Airway epithelial cell (primary cell): Measurements from ENCODE around the gene SYCE3. TPM values are rescaled to one million over a fixed set of nuclear protein-coding genes. Genes with fewer than 3 reads are reported as not detected.

ENCODE experiments used
- total RNA-seq: library from RNA; depleted of rRNA; stranded (reverse); fragments of >200 nt; gene quantifications from 2 replicates; pipeline ENCODE4 v1.2.3, GENCODE V29; 2015

SYCE3 gene
- 1.1 TPM in 1 of 2 replicates, not detected in the other for total RNA-seq

DNA sequence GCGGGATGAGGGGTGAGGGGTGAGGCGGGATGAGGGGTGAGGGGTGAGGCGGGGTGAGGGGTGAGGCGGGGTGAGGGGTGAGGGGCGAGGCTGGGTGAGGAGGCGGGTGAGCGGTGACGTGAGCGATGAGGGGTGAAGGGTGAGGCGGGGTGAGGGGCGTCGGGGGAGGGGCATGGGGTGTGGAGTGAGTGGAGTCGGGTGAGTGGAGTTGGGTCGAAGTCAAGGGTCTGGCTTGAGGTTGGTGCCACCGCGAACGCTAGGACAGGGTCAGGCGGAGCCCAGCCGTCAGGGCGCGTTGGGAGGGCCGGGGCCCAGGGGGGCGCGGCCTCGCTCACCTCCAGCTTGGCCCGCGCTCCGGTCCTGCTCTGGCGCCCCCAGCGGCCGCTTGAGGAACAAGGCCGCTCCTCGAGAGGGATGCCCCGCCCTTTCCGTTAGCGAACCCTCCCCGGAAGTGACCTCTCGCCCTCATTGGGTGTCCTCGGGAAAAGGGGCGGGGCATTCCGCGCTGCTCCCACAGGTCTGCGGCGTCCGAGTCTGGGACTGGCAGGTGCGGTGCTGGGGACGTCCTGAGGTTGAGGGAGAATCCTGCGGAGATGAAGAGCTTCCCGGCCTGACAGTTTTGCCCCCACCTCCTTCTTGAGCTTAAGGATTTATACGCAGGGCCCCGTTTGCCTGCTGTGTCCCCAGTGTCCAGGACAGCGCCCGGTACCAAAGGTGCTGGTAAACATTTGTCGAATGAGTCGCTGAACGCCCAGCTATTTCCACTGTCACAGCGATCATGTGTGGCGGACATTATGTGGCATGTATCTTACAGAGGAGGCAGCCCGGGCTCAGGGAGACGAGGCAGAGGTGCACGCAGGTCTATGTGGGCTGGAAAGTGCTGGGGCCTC is at the start of gene SYCE3:
TSS of gene SYCE3 (minus strand) at position 397 of the 890 bp plus-strand sequence. CDS start 6,514 bp downstream, outside the sequence.

GRCh38 chr22:50600538-50600937 is 37.8 kb upstream of the SYCE3 start, which contains the start of gene MAPK8IP2:
MAPK8IP2 (plus strand) TSS chr22:50600793; CDS start chr22:50600819, 26 bp downstream.

DNA sequence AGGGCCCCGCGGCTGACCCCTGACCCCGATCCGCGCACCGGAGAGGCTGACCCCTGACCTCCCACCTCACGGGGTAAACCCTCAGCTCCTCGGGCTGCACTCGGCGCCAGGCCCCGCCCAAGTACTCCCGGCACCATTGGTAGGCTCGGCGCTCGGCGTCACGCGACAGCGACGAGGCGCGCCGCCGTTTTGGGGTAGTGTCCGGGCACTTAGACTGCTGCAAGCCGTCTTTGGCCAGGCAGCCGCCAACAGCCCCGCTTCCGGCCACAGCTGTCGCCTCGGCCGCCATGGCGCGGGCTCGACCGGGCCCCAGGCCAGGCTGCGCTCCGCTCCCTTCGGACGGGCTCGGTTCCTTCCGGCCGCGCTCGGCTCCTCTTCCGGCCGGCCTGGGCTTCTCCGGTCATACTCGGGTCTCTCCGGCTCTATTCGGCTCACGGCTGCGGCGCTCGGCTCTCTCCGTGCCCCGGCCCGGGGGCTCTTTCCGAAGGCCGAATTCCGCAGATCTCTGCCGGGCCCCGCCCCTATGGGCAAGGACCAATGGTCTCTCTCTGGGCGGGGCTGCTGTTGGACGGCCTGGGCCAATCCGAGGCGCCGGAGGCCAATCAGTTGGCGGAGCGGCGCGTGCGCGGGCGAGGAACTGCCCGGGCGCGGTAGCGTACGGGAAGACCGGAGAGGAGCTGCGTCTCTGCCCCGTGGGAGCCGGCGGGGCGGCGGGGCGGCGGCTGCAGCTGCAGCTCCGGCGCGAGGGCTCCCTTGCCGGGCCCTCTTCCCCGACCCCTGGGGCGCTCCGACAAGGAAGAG is 20.0 kb upstream of the SYCE3 start, which contains the start of gene CHKB:
TSS of gene CHKB (minus strand) at position 357 of the 801 bp plus-strand sequence. CDS start at position 289, 68 bp downstream.

DNA sequence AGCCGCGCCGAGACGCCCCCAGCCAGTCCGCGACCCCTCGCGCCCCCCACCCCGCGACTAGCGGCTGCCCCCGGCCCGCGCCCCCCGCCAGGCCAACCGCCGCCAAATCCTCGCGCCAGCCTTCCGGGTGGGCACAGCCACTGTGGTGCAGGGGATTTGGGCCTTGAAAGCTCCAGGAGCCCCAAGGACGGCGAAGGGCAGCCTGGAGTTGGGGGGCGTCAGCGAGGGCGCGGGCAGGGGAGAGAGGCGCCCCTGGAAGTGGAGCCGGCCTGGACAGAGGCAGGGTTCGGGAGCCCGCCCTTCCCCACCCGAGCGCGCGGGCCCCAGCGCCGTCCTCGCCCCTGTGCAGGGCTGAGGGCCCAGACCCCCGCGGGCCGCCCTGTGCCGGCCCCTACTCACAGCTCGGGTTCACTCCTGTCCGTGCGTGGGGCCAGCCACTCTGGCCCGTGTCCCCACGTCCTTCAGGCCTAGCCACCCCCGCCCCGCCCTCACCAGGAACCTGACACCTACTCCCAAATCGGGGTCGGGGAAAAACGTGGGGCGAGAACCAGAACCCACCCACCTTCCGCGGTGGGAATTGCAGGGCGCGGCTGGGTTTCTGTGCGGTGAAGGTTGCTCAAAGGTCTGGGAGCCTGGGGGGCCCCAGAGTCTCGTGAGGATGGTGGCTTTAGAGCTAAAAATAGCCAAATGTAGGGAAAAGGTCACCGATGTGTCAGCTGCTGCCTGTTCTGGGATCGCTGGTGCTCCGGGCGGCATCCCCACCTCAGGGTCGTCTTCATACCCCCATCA is 15.5 kb upstream of the SYCE3 start, which contains the start of gene CPT1B:
TSS of gene CPT1B (minus strand) at position 441 of the 789 bp plus-strand sequence. CDS start 512 bp downstream, outside the sequence.

DNA sequence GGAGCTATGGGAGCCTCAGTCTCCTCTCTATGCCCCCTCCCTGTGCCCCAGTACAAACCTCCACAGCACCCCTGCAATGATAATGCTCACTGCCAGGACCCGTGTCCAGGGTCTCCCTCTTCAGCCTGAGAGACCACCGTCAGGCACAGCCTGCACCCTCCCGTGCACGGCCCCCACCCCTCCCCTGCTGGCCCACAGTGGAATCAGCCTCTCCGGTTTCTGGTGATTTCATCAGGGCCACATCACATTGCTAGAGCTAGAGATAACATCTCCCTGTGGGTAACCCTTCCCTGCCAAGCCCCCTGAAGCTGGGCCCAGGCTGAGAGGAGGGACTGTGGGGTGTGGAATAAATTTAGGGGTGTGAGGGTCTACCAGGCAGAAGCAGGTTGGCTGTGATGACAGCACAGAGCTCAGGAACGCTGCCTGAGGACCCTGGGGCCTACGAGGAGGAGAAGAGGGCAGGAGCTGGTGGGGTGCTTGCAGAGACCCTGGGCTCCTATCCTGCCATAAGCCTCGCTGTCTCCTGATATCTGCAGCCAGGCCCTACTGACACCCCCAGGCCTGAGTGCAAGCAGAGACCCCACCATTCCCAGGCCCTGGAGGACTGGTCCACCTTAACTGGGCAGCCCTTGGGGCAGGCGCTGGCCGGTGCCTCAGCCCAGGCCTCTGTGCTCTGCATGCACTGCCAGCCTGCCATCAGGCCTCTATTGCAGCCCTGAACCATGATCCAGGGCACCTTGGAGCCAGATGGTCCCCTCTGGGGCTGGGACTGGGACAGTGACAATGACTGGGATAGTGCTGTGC is 17.0 kb downstream of the SYCE3 start, which contains the start of gene KLHDC7B:
TSS of gene KLHDC7B (plus strand) at position 378 of the 804 bp plus-strand sequence. CDS start at position 723, 345 bp downstream.

DNA sequence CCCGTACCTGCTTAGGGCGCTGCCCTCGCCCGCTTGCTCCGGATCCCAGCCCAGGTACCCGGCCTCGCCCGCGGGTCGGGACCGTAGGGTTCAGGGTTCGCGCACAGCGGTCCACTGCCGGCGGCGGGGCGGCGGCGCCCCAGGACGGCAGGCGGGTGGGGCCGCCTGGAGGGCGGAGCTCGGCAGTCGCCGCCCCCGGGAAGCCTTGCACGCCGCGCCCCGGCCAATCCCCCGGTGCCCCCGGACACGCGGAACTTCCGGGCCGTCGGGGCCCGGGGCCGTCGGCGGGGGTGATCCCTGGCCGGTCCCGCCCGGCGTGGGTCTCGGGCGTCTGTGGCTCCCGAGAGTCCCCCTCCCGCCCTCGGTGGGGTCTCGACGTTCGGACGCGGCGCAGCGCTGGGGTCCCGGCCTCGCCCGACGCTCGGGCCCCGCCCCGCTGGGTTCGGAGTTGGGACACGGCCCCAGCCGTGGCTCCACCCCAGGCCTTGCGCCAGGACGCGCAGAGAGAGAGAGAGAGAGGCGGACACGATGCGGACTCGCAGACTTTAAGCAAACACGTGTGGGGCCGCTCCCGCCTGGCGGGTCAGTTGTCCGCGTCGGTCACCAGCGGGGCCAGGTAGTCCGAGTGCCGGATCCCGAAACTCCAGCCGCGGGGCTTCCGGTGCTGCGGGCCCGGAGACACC is 32.7 kb downstream of the SYCE3 start, which contains the start of gene TYMP:
TSS of gene TYMP (minus strand) at position 116 of the 683 bp plus-strand sequence. CDS start 303 bp downstream, outside the sequence.

DNA sequence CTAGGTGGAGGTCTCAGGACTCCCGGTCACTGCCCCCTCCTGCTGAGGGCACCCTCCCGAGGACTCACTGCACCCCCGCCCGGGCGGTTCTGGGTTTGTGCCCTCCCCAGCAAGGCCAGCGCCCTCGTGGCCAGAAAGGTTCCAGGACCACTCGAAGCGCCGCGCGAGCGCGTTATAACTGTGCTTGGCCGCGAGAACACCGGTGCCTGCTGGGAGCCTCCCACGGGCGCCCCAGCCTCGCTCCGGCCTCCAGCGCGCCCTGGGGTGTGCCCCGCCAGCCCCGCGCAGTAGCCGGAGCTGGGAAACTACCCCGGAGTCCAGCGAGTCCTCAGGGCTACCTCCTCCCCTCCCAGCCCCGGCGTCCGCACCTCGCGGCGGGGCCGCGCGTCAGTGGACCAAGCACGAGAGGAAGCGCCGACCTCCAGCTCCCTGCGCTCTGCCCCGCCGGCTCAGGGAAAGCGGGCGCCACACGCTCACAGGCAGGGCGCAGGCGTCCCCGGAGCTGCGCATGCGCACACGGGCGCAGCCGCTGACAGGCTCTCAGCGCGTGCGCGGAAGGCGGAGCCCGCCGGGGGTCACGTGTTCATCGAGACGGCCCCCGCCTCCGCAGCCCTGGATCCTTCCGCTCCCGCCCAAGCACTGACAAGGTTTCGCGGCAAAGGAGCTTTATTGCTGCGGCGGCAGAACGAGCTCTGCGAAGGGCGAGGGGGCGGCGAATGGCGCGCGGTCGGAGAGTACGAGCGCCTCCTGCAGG is 37.4 kb downstream of the SYCE3 start, which contains the start of gene SCO2:
TSS of gene SCO2 (minus strand) at position 495 of the 754 bp plus-strand sequence. CDS start 1,187 bp downstream, outside the sequence.

DNA sequence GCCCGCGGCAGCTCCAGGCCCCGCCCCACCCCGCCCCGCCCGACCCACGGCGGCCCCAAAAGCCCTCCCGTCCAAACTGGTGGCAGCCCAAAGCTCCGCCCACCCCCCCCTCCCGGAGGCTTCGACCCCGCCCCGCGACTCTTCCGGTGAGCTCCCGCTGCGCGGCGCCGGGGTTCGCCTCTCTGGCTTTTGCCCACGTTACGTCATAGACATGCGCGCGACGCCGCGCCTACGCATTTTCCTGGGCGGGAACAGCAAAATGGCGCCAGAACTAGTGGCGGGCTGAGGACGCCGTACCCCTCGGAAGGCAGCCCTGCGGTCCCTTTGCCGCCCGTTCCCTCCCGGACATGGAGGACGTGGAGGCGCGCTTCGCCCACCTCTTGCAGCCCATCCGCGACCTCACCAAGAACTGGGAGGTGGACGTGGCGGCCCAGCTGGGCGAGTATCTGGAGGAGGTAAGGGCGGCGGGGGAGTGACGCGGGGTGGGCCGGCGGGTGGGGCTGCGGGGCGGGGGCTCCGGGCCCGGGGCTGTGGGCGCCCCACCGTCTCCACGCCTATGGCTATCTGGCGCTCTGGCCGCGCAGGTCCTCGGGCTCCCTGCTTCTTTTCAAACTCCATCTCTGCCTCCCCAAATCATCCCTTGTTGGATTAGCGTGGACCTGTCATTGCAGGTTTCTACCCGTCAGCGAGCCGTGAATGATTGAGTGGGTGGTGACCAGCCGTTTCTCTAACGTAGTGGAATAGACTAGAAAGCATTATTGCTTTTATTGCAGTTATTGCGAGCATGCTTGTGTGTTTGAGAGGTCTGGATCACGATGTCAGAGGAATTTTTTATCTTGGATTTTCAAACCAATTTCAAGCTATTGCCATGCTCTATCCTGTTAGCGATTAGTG is 54.5 kb downstream of the SYCE3 start, which contains the start of gene NCAPH2:
TSS of gene NCAPH2 (plus strand) at position 234 of the 894 bp plus-strand sequence. CDS start at position 348, 114 bp downstream.

GRCh38 chr22:50507421-50507990 is 55.2 kb downstream of the SYCE3 start, which contains the start of gene LMF2:
LMF2 (minus strand) TSS chr22:50507702; CDS start chr22:50507675, 27 bp downstream.

Other genes starting within 250 kb of the SYCE3 start
- 0.37 and 1.3 TPM in 2 replicates for gene DENND6B, start 235.9 kb downstream of the SYCE3 start, total RNA-seq
- gene PPP6R2, start 219.6 kb downstream of the SYCE3 start, total RNA-seq, result 45.2 and 49.7 TPM in 2 replicates
- 62.7 and 82.7 TPM in 2 replicates for gene SBF1, start 87.9 kb downstream of the SYCE3 start, total RNA-seq
- 1.4 and 1.6 TPM in 2 replicates for gene ADM2, start 81.4 kb downstream of the SYCE3 start, total RNA-seq
- gene MIOX, start 76.1 kb downstream of the SYCE3 start, total RNA-seq, result not detected in 2 replicates
- 46.5 and 55.9 TPM in 2 replicates for gene LMF2, start 55.2 kb downstream of the SYCE3 start, total RNA-seq
- 38.6 and 55.7 TPM in 2 replicates for gene NCAPH2, start 54.7 kb downstream of the SYCE3 start, total RNA-seq
- 1.8 TPM in 1 of 2 replicates, not detected in the other for gene SCO2, start 37.3 kb downstream of the SYCE3 start, total RNA-seq
- 41.4 and 51.3 TPM in 2 replicates for gene TYMP, start 32.9 kb downstream of the SYCE3 start, total RNA-seq
- gene KLHDC7B, start 17.0 kb downstream of the SYCE3 start, total RNA-seq, result not detected in 2 replicates
- gene CPT1B, start 15.5 kb upstream of the SYCE3 start, total RNA-seq, result 1.1 and 1.5 TPM in 2 replicates
- 27.2 and 42.6 TPM in 2 replicates for gene CHKB, start 19.9 kb upstream of the SYCE3 start, total RNA-seq
- gene MAPK8IP2, start 37.9 kb upstream of the SYCE3 start, total RNA-seq, result 0.35 and 0.65 TPM in 2 replicates
- 39.0 and 44.2 TPM in 2 replicates for gene ARSA, start 65.2 kb upstream of the SYCE3 start, total RNA-seq
- gene SHANK3, start 109.9 kb upstream of the SYCE3 start, total RNA-seq, result 1.8 and 3.1 TPM in 2 replicates
- not detected in 2 replicates for gene ACR, start 175.3 kb upstream of the SYCE3 start, total RNA-seq
- gene RABL2B, start 220.7 kb upstream of the SYCE3 start, total RNA-seq, result 7.3 and 12.6 TPM in 2 replicates